ENCODE measurements around the gene ANKRD13C. TPM values are rescaled to one million over a fixed set of nuclear protein-coding genes. Genes with fewer than 3 reads are reported as not detected.

Gene ANKRD13C
- total RNA-seq, 2 donors from 2014 or later, result 22.6 to 25.2 TPM

- Mint-ChIP-seq H3K27ac (peak overlapping the region; percentile 52), H3K27me3 (ENCODE audit: insufficient read depth) (no peaks in the 10 kb centered on the region), H3K9me3 (no peaks in the 10 kb centered on the region), H3K36me3 (ENCODE audit: low read depth) (peaks cover 75% of the 10 kb centered on the region), H3K4me3 (no peak overlapping the region), H3K4me1 (peaks cover 11% of the 10 kb centered on the region)
- no peak overlapping the region for H3K4me3 ChIP-seq (ENCODE audit: low read length)
- no peak for DNase-seq
- H3K27ac ChIP-seq (ENCODE audit: low read depth, low read length), result no peak overlapping the region
- TF ChIP-seq CTCF (conservative IDR thresholded peaks at IDR 0.05), result no peak
- peaks cover 91% of the 10 kb centered on the region for H3K36me3 ChIP-seq (ENCODE audit: control insufficient read depth, insufficient read depth, low read length)
- H3K9ac ChIP-seq (ENCODE audit: extremely low read depth, low read length, poor library complexity, severe bottlenecking), result no peak overlapping the region
- no peaks in the 10 kb centered on the region for H3K9me3 ChIP-seq (ENCODE audit: control insufficient read depth, low read length)
- H3K27me3 ChIP-seq (ENCODE audit: control insufficient read depth, insufficient read depth, low read length, poor library complexity, severe bottlenecking), result no peaks in the 10 kb centered on the region
- WGBS, 2 experiments (ENCODE audit: insufficient coverage in 1 of 2, insufficient read length in 1 of 2), result 97 to 100% methylated on average over 1 to 4 of the region's 4 CpGs
- H3K4me1 ChIP-seq (ENCODE audit: control insufficient read depth, insufficient read depth, low read length), result peaks cover 10% of the 10 kb centered on the region
Measured at GRCh38 chr1:70231475-70231874, 123.0 kb downstream of the ANKRD13C start.

GRCh38 chr1:70228670-70229069, 125.9 kb downstream of the ANKRD13C start:
- Histone ChIP-seq H3K9me3 (ENCODE audit: control insufficient read depth, low read length) (no peaks in the 10 kb centered on the region), H3K4me1 (ENCODE audit: control insufficient read depth, insufficient read depth, low read length) (peaks cover 21% of the 10 kb centered on the region), H3K36me3 (ENCODE audit: control insufficient read depth, insufficient read depth, low read length) (peaks cover 83% of the 10 kb centered on the region), H3K27me3 (ENCODE audit: control insufficient read depth, insufficient read depth, low read length, poor library complexity, severe bottlenecking) (no peaks in the 10 kb centered on the region), H3K4me3 (ENCODE audit: low read length) (no peak overlapping the region), H3K27ac (ENCODE audit: low read depth, low read length) (no peak overlapping the region), H3K9ac (ENCODE audit: extremely low read depth, low read length, poor library complexity, severe bottlenecking) (no peak overlapping the region)
- Mint-ChIP-seq H3K27ac (no peak overlapping the region), H3K9me3 (no peaks in the 10 kb centered on the region), H3K36me3 (ENCODE audit: low read depth) (peaks cover 66% of the 10 kb centered on the region), H3K4me3 (no peak overlapping the region), H3K4me1 (peaks cover 32% of the 10 kb centered on the region), H3K27me3 (ENCODE audit: insufficient read depth) (no peaks in the 10 kb centered on the region)
- no peak for TF ChIP-seq CTCF (conservative IDR thresholded peaks at IDR 0.05)
- 93% methylated on average over 1 of the region's 2 CpGs; no CpG with 5 or more reads in 1 of the 2 experiments for WGBS, 2 experiments (ENCODE audit: insufficient coverage in 1 of 2, insufficient read length in 1 of 2)
- no peak for DNase-seq

DNA sequence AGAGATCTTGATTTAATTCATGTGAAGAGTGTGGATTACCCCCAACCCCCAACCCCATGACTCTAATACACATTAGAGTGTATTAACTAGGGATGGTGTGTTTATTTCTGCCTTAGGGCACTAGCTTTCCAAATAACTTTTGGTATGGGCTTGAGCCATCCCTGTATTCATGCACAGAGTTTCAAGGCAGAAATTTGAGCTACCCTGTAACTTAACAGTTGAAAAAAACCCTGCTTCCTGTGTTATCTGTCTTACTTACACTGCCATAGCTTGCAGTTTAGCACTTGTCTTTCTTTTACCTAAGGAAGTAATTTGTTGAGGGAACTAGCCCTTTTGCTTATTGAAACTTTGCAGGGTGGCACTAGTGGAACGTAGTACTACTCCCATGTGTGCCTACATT, 127.1 kb downstream of the ANKRD13C start:
- peaks cover 62% of the 10 kb centered on the region for H3K36me3 Mint-ChIP-seq (ENCODE audit: low read depth)
- 90% methylated on average over 1 of the region's 1 CpG; no CpG with 5 or more reads in 1 of the 2 experiments for WGBS, 2 experiments (ENCODE audit: insufficient coverage in 1 of 2, insufficient read length in 1 of 2)
- H3K27ac Mint-ChIP-seq, result peak overlapping the region; percentile 82

More for the DNA sequence above, 127.1 kb downstream of the ANKRD13C start:
- no peaks in the 10 kb centered on the region for H3K9me3 Mint-ChIP-seq
- Histone ChIP-seq H3K36me3 (ENCODE audit: control insufficient read depth, insufficient read depth, low read length) (peaks cover 82% of the 10 kb centered on the region), H3K27ac (ENCODE audit: low read depth, low read length) (no peak overlapping the region), H3K4me1 (ENCODE audit: control insufficient read depth, insufficient read depth, low read length) (peaks cover 23% of the 10 kb centered on the region), H3K27me3 (ENCODE audit: control insufficient read depth, insufficient read depth, low read length, poor library complexity, severe bottlenecking) (no peaks in the 10 kb centered on the region), H3K9ac (ENCODE audit: extremely low read depth, low read length, poor library complexity, severe bottlenecking) (no peak overlapping the region), H3K9me3 (ENCODE audit: control insufficient read depth, low read length) (no peaks in the 10 kb centered on the region), H3K4me3 (ENCODE audit: low read length) (no peak overlapping the region)
- no peak for DNase-seq
- peaks cover 39% of the 10 kb centered on the region for H3K4me1 Mint-ChIP-seq
- no peak overlapping the region for H3K4me3 Mint-ChIP-seq
- no peaks in the 10 kb centered on the region for H3K27me3 Mint-ChIP-seq (ENCODE audit: insufficient read depth)
- TF ChIP-seq CTCF (conservative IDR thresholded peaks at IDR 0.05), result no peak

All from endodermal cell (in vitro differentiated cells).